Measurements from ENCODE around the gene ALOX15. TPM values are rescaled to one million over a fixed set of nuclear protein-coding genes. Genes with fewer than 3 reads are reported as not detected.

The ALOX15 gene
- total RNA-seq, 1 donor from 2014 or later: not detected

- TF ChIP-seq POLR2AphosphoS5 (IDR thresholded peaks at IDR 0.05; ENCODE audit: insufficient read depth in 1 of 2, low read depth in 1 of 2): no peak
- TF ChIP-seq POLR2A (IDR thresholded peaks at IDR 0.05): no peak
- TF ChIP-seq CTCF (IDR thresholded peaks at IDR 0.05): no peak
- no peaks in the 10 kb centered on the region for H3K4me1 ChIP-seq
- peaks cover 0 to 64% of the 10 kb centered on the region in 2 donors for H3K36me3 ChIP-seq
- H3K27ac ChIP-seq: no peak overlapping the region
- intact Hi-C loops (cut with DNase I): no loop called here
- H3K27me3 ChIP-seq: no peaks in the 10 kb centered on the region
- no peak overlapping the region for H3K4me3 ChIP-seq
- DNase-seq (ENCODE audit: extremely low spot score in 2 of 2): no peak
- no peaks in the 10 kb centered on the region for H3K9me3 ChIP-seq
These were observed 31.3 kb upstream of the ALOX15 start for GRCh38 chr17:4672751-4673150.

GRCh38 chr17:4672055-4672630 is 30.7 kb upstream of the ALOX15 start:
- intact Hi-C loops (cut with DNase I): no loop called here

GRCh38 chr17:4667166-4667565 is 25.7 kb upstream of the ALOX15 start:
- no peak overlapping the region for H3K4me3 ChIP-seq
- no peak overlapping the region for H3K27ac ChIP-seq
- no peaks in the 10 kb centered on the region for H3K9me3 ChIP-seq
- DNase-seq (ENCODE audit: extremely low spot score in 2 of 2): no peak
- H3K36me3 ChIP-seq: peaks cover 0 to 12% of the 10 kb centered on the region in 2 donors
- no peaks in the 10 kb centered on the region for H3K4me1 ChIP-seq
- TF ChIP-seq CTCF (IDR thresholded peaks at IDR 0.05) (no peak), POLR2A (IDR thresholded peaks at IDR 0.05) (no peak), POLR2AphosphoS5 (IDR thresholded peaks at IDR 0.05; ENCODE audit: insufficient read depth in 1 of 2, low read depth in 1 of 2) (no peak)
- intact Hi-C loops (cut with DNase I): no loop called here
- no peaks in the 10 kb centered on the region for H3K27me3 ChIP-seq

More at GRCh38 chr17:4672055-4672630, 30.7 kb upstream of the ALOX15 start:
- no peaks in the 10 kb centered on the region for H3K9me3 ChIP-seq
- DNase-seq (ENCODE audit: extremely low spot score in 2 of 2): no peak
- no peaks in the 10 kb centered on the region for H3K4me1 ChIP-seq
- H3K36me3 ChIP-seq: peaks cover 0 to 58% of the 10 kb centered on the region in 2 donors
- H3K27me3 ChIP-seq: no peaks in the 10 kb centered on the region
- no peak overlapping the region for H3K27ac ChIP-seq
- TF ChIP-seq POLR2A (IDR thresholded peaks at IDR 0.05): no peak
- TF ChIP-seq CTCF (IDR thresholded peaks at IDR 0.05): no peak
- no peak for TF ChIP-seq POLR2AphosphoS5 (IDR thresholded peaks at IDR 0.05; ENCODE audit: insufficient read depth in 1 of 2, low read depth in 1 of 2)
- no peak overlapping the region for H3K4me3 ChIP-seq

GRCh38 chr17:4666296-4666695 is 24.8 kb upstream of the ALOX15 start:
- no peaks in the 10 kb centered on the region for H3K9me3 ChIP-seq
- H3K27me3 ChIP-seq: no peaks in the 10 kb centered on the region
- TF ChIP-seq POLR2A (IDR thresholded peaks at IDR 0.05) (no peak), POLR2AphosphoS5 (IDR thresholded peaks at IDR 0.05; ENCODE audit: insufficient read depth in 1 of 2, low read depth in 1 of 2) (no peak), CTCF (IDR thresholded peaks at IDR 0.05) (no peak)
- no peak overlapping the region for H3K4me3 ChIP-seq
- no peaks in the 10 kb centered on the region for H3K4me1 ChIP-seq
- H3K36me3 ChIP-seq: peaks cover 0 to 3% of the 10 kb centered on the region in 2 donors
- DNase-seq (ENCODE audit: extremely low spot score in 2 of 2): no peak
- H3K27ac ChIP-seq: no peak overlapping the region
- intact Hi-C loops (cut with DNase I): no loop called here

GRCh38 chr17:4665027-4665426 is 23.5 kb upstream of the ALOX15 start:
- no peak for TF ChIP-seq CTCF (IDR thresholded peaks at IDR 0.05)
- TF ChIP-seq POLR2A (IDR thresholded peaks at IDR 0.05): no peak
- TF ChIP-seq POLR2AphosphoS5 (IDR thresholded peaks at IDR 0.05; ENCODE audit: insufficient read depth in 1 of 2, low read depth in 1 of 2): no peak
- H3K4me3 ChIP-seq: no peak overlapping the region
- H3K27me3 ChIP-seq: no peaks in the 10 kb centered on the region
- no peaks in the 10 kb centered on the region for H3K36me3 ChIP-seq
- H3K9me3 ChIP-seq: no peaks in the 10 kb centered on the region
- intact Hi-C loops (cut with DNase I): no loop called here
- H3K27ac ChIP-seq: no peak overlapping the region
- no peaks in the 10 kb centered on the region for H3K4me1 ChIP-seq
- no peak for DNase-seq (ENCODE audit: extremely low spot score in 2 of 2)

All from vagina (tissue), 2 donors.